Suppressor macrophage treated with lipopolysaccharide for 1 hour (primary cell): ENCODE data around the gene FLNB.
"Not testable (repeated sequence)": the region's sequence is repeated elsewhere in the genome, so short reads cannot be mapped to it uniquely, and the experiment has no call there.

Experiments
- DNase-seq, 3 donors: peaks; one replicate each; pipeline ENCODE4 v3.0.0-alpha.2; 2020 to 2022

FLNB gene

DNA sequence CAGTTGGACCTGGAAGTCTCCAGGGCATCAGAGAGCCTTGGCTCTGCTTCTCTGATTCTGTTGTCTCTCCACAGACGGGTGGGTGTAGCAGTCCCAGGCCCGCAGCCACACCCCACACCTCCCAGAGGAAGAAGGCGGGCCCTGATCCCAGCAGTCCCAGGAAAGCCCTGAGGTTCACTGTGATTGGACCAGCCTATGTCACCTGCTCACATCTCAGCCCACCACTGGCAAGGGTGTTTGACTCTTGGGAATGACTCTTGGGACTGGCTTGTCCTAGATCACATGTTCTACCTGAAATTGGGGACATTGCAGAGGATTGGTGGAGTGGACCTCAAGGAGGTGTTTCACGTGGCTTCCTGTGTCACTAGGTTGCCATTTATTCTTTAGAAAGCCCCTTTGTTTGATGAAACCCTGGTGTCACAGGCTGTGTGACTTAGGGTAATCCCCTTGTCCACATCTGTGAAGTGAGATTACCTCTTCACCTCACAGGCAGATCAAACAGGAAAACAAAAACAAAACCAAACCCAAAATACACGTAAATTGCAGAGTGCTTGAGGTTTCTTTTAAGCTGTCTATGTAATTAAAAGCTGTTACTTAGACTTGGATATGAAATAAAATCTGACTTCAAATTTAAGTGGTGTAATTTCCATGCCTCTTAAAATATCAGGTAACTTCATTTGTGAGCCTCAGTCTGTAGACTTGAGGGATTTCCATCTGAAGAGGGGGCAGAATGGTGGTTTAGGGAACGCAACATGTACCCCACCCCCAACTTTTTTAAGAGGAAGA is 26.7 kb downstream of the FLNB start:
- no peak for DNase-seq

DNA sequence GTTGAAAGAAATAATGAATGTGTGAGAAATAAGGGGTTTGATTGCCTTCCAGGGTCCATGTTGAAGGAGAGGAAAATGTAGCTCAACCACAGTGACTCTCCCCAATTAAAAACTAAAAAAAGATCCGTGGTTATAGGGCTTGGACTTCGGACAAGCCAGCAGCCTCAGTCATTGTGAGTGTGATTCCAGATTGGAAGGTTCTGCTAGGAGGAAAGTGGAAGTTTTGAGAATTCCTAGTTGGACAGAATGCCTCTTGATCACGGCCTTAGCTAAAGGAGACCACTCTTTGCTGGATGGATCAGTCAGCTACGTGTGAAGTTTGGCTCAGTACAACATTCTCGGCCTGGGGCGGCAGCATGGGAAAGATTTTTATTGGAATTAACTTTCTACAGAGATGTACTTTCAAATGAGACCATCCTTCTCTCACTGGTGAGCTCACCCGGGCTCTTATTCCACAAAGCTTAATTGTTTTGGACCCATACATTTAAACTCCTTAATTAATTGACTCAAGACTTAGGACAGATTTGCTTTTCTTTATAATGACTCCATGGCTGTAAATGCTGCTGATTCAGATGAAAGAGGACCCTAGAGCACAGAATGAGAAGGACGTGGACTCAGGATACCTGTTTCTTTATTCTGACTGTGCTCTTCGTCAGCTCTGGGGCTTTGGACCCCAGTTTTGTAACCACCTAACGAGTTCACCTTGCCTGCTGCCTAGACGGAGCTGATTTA is 27.5 kb downstream of the FLNB start:
- DNase-seq: no peak

DNA sequence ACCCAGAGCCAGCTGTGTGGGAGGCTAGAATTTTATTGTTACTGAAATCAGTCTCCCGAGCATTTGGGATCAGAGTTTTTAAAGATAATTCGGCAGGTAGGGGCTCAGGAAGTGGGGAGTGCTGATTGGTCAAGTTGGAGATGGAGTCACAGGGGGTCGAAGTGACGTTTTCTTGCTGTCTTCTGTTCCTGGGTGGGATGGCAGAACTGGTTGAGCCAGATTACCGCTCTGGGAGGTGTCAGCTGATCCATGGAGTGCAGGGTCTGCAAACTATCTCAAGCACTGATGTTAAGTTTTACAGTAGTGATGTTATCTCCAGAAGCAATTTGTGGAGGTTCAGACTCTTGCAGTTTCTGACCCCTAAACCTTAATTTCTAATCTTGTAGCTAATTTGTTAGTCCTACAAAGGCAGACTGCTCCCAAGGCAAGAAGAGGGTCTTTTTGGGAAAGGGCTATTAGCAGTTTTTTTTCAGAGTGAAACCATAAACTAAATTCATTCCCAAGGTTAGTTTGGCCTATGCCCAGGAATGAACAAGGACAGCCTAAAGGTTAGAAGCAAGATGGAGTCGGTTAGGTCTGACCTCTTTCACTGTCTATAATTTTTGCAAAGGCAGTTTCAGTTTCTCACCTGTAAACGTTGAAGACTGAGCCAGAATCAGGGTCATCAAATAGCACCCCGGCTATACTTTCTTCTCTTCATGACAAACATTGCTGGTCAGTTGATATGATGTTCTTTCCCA is 28.2 kb downstream of the FLNB start:
- no peak for DNase-seq

DNA sequence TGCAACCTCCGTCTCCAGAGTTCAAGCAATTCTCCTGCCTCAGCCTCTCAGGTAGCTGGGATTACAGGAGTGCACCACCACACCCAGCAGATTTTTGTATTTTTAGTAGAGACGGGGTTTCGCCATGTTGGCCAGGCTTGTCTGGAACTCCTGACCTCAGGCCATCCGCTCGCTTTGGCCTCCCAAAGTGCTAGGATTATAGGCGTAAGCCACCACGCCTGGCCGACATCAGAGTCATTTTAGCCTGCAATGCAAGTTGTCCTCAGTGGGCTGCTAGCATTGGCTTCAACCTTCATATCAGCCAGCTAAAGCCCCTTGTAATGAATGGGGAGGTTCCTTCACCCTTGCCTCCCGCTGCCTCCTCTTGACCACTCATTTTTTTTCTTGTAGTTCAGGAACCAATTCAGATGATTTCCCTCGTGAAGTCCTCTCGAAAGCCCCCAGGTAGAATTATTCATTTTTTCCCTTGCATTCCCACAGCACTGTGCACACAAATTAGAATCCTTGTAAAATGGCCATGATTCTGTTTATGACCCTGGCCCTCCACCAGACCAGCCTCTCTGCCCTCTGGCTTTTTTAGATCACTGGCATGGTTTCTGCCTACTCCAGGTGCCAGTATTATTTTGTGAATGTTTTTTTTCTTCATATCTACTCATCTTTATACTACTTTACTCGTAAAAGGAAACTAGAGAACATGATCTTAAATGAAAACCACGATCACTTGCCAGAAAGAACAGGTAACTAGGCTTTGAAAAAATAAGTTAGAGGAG is 29.1 kb downstream of the FLNB start:
- DNase-seq: no peak

DNA sequence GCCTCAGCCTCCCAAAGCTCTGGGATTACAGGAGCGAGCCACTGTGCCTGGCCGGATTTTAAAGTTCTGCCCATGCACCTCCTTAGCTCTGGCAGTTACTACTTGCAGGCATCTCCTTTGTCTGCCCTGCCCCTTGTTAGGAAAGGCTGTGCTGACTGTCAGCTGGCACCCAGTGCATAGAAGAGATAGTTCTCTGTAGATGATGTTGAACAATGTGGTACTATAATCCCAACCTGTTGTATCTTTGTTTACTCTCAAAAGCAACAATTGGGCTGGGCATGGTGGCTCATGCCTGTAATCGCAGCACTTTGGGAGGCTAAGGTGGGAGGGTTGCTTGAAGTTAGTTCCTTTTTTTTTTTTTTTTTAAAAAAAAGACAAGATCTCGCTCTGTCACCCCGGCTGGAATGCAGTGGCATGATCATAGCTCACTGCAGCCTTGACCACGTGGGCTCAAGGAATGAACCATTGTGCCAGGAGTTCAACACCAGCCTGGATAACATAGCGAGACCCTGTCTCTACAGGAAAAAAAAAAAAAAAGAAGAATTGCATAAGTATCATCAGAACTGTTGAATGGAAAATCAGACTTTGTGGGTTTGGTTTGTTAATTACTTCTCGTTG is 30.6 kb downstream of the FLNB start:
- DNase-seq: peak; percentile 66 to 72 (median 70)

DNA sequence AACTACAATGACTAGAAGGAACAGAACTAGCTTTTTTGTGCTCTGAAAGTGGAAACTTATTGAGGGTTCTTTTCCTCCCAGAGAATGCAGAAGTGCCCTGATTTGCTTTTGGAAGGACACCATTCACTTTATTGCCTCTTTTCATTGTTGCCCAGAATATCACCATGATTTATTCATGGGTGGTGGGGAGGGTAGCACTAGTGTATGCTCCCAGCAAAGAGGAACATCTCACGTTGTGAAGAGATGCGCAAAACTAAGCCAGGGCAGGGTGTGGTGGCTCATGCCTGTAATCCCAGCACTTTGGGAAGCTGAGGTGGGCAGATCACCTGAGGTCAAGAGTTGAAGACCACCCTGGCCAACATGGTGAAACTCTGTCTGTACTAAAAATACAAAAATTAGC is 31.4 kb downstream of the FLNB start:
- DNase-seq: peak; percentile 26 to 29 (median 29)

DNA sequence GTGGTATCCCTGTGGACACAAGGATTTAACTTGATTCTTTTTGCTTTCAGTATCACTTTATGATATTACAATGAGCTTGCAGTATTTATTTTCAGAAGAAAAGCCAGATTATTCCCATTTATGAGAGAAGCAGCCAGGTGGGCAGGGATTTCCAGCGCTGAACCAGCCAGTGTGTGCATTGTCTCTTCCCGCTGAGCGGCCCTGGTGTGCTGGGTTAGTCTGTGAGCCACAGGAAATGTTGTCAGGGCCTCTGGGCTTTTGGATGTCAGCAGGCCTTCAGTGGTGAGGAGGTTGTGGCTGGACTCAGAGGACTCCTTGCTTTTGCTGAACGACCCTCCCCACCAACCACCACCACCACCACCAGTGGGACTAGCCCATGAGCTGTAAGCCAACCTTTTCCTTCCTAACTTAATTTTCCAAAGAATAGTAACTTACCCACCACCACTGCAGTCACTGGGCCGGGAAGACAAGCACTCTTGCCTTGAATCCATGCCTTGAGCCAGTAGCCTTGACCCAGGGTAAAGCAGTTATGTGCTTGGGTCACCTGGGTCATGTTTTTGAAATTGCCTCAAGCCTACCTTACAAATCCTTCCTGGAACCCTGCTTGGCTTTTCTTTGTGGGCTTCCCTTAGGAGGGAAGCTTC is 33.1 kb downstream of the FLNB start:
- DNase-seq: no peak

DNA sequence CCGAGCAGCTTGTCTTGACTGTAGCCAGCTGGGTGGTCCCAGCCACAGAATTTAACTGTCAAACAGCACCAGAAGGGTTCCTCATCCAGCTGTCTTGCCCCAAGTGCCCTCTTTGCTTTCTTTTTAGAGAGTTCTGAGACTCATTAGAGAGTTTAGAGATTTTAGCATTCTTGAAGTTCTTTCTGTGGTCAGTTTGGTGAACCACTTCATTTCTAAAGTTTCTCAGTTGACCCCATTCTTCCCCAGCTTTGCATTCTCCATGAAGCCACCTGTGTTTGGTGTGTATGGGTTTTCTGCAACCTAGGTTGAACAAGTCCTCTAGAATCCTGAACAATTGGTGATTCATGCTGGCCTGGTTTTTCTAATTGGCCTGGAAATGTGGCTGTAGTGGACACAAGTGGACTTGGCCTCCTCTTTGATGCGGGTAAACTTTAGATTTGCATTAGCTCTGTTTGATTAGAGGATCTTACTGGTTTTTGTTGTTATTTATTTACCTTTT is 33.7 kb downstream of the FLNB start:
- DNase-seq: no peak

DNA sequence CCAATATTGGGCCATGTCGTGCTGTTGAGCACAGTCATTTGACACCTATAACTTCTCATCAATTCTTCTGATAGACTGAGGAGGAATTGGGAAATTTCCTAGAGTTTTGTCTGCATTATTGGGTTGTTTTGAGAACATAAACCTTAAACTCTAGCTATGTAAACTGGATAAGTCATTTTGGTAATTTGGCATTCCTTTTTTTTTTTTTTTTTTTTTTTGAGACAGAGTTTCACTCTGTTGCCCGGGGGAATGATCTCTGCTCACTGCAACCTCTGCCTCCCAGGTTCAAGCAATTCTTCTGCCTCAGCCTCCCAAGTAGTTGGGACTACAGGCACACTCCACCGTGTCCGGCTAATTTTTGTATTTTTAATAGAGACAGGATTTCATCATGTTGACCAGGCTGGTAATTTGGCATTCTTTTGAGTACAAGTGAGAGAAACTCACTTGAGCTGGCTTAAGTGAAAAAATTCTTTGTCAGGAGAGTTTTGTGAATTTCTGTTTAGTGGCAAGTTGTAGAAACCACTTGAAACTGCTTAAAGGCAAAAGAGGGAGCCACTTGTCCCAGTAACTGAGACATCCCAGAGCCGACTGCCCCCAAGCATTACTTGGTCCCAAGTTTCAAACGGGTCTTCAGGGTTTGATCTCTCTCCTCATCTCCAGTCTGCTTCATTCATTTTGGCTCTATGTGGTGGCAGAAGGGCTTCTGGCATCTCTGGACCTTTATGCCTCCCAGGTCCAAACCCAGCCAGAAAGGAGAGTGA is 34.9 kb downstream of the FLNB start:
- DNase-seq: no peak

DNA sequence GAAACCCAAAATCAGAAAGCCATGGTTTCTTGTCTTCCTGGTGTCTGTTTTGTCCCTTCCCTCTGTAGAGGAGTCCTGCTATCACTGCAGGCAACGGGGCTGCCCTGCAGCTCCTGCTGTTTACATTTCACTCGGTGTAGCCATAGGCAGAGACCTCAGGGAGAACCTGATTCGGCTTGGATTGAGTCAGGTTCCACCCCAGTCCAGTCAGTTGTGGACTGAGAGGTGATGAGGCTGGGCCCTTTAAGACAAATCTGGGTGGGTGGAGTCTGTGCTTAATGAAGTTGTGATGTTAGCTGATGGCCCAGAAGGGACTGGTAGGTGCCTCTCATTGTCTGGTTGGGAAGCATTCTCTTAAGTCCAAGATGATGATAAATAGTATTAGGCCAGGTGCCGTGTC is 35.7 kb downstream of the FLNB start:
- DNase-seq: no peak

DNA sequence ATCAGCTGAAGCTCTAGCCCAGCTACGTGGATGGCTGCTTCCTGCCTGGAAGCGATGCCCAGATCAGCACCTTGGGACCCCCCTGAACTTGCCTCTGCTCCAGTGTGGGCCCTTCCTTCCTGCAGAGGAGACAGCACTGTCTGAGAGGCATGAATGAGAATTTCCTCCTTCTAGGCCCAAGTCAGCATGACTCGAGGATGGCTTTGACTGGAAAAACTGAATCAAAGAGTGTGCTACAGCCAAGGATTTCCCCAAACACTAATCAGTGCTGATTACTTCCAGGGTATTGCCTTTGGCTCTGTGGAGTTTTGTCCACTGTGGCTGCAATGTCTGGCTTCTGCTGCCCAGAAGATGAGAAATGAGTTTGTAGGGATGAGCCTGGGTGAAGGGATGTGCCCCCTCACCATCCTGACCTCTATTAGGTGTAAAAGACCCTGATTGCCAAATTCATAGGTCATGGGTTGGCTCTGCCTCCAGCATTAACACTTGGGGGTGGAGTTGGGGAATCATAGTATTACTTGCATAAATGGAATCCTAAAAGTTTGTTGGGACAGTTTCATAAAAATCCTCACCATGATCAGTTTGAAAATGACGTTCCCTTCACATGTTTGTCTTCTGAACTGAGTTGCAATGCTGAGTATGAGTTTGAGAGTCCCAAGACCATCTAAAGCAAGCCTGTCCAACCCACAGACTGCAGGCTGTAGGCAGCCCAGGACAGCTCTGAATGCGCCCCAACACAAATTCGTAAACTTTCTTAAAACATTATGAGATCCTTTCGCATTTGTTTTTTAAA is 36.7 kb downstream of the FLNB start:
- peak in 1 of 3 donors; percentile 51 for DNase-seq

DNA sequence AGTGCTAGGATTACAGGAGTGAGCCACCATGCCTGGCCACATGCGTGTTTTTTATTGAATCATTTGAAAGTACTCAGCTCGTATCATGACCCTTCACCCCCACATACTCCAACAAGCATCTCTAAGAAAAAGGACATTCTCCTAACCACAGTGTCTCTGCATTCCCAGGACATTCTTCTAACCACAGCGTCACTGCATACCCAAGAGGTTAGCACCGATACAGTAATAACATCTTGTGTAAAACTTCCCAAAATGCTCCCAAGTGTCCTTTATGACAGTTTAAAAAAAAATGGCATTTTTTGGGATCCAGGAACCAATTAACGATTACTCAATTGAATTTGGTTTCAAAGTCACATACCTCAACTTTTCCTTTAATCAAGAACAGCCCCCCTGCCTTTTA is 39.6 kb downstream of the FLNB start:
- DNase-seq: no peak

DNA sequence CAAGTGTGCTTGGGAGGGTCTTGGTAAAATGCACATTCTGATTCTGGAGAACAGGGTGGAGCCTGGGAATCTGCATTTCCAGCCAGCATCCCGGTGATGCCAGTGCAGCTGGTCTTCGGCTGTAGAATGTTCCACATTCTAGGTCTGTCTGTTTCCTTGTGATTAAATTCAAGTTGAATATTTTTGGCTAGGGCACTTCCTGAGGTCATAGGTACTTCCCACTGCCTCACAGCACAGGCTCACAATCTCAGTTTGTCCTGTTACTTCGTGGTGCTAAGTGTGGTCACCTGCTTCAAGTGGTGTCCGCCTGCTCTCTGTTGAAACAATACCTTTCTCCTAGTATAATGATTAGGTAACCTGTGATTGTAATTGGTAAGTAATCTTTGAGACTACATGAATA is 40.1 kb downstream of the FLNB start:
- DNase-seq: peak in 1 of 3 donors; percentile 34

DNA sequence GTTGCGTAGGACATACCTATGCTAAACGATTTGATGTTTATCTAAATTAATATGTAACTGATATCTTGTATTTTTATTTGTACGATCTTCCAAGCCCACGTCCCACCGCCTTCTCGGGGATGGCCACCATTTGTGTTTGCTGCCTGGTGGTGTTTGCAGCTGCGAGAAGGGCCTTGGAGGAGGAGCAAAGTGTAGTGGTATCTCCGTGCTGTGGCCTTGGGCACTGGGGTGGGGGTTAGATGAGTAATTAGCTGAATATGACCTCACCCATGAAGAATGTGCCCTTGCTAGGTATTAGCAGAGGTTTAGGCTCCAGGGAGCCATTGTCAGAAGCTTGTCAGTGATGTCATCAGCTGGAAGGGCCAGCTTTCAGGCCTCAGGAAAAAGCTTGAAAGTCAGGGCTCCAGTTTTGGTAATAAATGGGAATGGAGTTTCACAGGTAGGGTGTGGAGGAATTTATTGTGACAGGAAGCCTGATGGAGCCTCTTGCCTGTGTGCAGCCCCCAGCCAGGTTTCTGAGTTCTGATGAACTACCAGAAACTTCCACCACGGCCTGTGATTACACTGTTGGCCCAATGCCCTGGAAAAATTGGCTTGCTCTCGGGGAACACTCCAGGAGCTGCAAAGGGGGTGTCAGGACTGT is 41.0 kb downstream of the FLNB start:
- DNase-seq: no peak

DNA sequence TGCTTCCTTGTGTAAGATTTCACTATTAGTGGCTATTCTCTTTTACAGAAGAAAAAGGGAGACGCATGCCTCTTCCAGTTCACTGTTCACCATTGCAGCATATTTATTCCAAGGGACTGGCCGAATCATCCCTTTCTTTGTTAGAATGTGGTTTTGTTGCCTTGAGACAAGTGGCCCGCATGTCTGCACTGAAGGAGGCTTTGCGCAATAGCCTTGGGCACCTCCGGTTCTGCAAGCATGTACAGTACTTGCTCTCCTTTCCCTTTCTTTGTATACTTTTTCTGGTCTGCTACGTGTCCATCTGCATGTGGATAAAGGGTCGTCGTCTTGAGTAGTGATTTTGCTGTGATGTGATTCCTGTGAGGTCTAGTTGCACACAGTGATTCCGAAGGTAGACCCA is 43.0 kb downstream of the FLNB start:
- peak; percentile 66 to 69 (median 68) for DNase-seq

DNA sequence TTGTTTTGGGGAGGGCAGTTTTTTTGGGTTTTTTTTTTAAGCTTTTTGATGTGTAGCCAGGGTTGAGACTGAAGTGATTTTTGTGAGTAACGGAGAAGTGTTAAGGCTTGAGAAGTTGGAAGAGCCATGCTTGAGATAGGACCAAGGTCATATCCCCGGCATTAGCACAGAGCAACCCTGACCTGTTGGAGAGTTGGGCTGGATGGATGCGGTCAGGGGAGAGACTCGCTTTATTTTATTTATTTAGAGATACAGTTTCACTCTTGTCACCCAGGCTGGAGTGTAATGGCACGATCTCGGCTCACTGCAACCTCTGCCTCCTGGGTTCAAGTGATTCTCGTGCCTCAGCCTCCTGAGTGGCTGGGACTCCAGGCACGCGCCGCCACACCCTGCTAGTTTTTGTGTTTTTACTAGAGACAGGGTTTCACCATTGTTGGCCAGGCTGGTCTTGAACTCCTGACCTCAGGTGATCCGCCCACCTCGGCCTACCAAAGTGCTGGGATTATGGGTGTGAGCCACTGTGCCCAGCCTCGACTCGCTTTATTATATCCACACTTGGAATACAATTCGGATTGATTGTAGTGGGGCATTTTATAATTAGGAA is 43.5 kb downstream of the FLNB start:
- DNase-seq: not testable (repeated sequence)

DNA sequence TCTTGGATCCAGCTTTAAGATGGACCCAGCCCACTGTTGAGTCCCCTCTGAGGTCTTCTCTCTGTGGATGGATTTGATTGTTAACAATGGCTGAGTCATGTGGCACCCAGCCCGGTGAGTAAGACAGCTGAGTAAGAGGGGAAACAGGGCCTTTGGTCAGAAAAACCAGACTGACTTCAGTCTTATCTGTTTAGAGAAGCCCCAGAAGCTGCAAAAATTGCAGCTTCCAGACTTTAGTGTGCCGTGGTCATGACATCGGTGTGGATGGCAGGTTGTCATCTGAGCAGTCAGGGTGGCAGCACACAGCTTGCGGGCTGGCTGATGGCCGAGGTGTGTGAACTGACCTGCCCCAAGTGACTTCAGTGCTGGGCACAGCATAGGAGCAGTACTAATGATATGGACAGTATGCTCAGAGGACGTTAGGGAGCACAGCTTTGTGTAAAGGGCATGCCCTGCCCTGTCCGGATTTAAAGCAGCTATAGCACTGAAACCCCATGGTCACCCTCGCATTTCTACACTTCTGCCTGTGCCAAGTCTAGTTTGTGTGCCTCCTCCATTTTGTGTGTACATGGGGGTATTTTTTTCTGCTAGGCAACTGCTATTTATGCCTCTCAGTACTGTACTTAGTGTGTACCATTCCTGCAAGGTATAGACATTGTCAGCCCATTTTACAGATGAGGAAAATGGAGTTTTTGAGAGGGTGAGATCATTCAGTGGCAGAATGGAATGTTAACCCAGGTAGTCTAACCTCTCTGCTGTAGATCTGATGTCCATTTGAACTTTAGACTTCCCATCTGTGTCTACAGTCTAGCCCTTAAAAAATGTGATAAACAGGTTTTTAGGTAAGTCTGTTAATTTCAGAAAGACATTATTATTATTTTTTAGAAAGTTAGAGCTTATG is 44.4 kb downstream of the FLNB start:
- peak; percentile 87 to 92 (median 90) for DNase-seq

DNA sequence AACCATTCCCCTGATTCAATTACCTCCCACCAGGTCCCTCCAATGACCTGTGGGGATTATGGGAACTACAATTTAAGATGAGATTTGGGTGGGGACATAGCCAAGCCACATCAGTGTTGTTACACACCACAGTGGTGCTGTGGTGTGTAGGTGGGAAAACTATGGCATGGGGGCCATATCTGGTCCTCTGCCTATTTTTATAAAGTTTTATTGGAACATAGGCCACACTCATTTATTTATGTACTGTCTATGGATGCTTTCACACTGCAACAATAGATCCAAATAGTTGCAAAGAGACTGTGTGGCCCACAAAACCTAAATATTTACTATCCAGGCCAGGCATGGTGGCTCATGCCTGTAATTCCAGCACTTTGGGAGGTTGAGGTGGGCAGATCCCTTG is 46.4 kb downstream of the FLNB start:
- no peak for DNase-seq
